HCT116 (cell line): Measurements from ENCODE around the gene FAM151A. TPM values are rescaled to one million over a fixed set of nuclear protein-coding genes. Genes with fewer than 3 reads are reported as not detected.

Source experiments
- ATAC-seq: fragments of 200-7000 bp; cut with Tn5 transposase; 2 replicates; pipeline ENCODE4 v1.9.1; 2020; ENCODE audit warnings: mild to moderate bottlenecking, moderate library complexity
- BruUV-seq: library from RNA; stranded (reverse); fragments of 400-500 nt; replicated peaks from 2 replicates; lab custom pipeline; 2021; lab: Mats Ljungman, UMichigan
- CTCF ChIA-PET: fragments of 300-600 bp; sonication (Branson Sonifier 250); formaldehyde crosslinking; loops from one replicate; lab custom pipeline; 2021; ENCODE audit warnings: antibody characterized with exemption; lab: Charles Lee
- POLR2A ChIA-PET: fragments of 300-600, 350-600 bp; sonication (Branson Sonifier 250); formaldehyde crosslinking; loops from one replicate; lab custom pipeline; 2021; ENCODE audit warnings: antibody characterized with exemption; lab: Charles Lee
- RAD21 ChIA-PET, 2 experiments: fragments of 300-600 bp; sonication (Branson Sonifier 250); formaldehyde crosslinking; loops; one replicate each; lab custom pipeline; 2023; ENCODE audit warnings: low total read pairs in 2 of 2; ENCODE audit not compliant: uncharacterized antibody in 2 of 2, unreplicated experiment in 2 of 2, low non-redundant PET in 1 of 2; lab: Charles Lee
- DNase-seq: peaks from one replicate; pipeline ENCODE4 v3.0.0-alpha.2; 2010; ENCODE audit warnings: low read depth, low spot score
- H2AFZ ChIP-seq: fragments of 200-600 bp; shearing (Covaris generic), sonication (generic); 2 replicates; pipeline ENCODE4 v1.6.1; 2017; ENCODE audit warnings: low read depth, mixed run types, mixed read lengths, antibody characterized with exemption, low read length; ENCODE audit not compliant: poor library complexity, severe bottlenecking
- H3K27ac ChIP-seq: 2 replicates; pipeline ENCODE4 v1.5.1; 2012; ENCODE audit warnings: low read depth, low read length
- H3K27me3 ChIP-seq: fragments of 200-600 bp; sonication (generic); 2 replicates; pipeline ENCODE4 v1.6.1; 2016; ENCODE audit warnings: mixed run types, low read length, mixed read lengths; ENCODE audit not compliant: insufficient read depth
- H3K36me3 ChIP-seq, 2 experiments: fragments of 200-500 bp in 1 of 2; fragments of 200-600 bp in 1 of 2; sonication (Bioruptor generic) in 1 of 2; sonication (generic) in 1 of 2; 2 replicates each; pipeline versions ENCODE4 v1.5.1 to v1.6.1; 2014 to 2016; ENCODE audit warnings: low read length in 2 of 2, inconsistent platforms in 1 of 2, mixed read lengths in 1 of 2, mixed run types in 1 of 2; ENCODE audit not compliant: insufficient read depth in 2 of 2, control insufficient read depth in 1 of 2
- H3K4me1 ChIP-seq, 2 experiments: fragments of 200-600 bp in 1 of 2; sonication (generic) in 1 of 2; 2 replicates each; pipeline versions ENCODE4 v1.5.1 to v1.6.1; 2012 to 2017; ENCODE audit warnings: low read length in 2 of 2, inconsistent platforms in 1 of 2, mild to moderate bottlenecking in 1 of 2, mixed read lengths in 1 of 2, mixed run types in 1 of 2, moderate library complexity in 1 of 2; ENCODE audit not compliant: insufficient read depth in 2 of 2, control insufficient read depth in 1 of 2
- H3K4me2 ChIP-seq: fragments of 200-600 bp; sonication (generic); 2 replicates; pipeline ENCODE4 v1.6.1; 2017; ENCODE audit warnings: mixed run types, low read length, mixed read lengths
- H3K4me3 ChIP-seq, 2 experiments: fragments of 200-600 bp in 1 of 2; sonication (generic) in 1 of 2; replicated peaks in 1 of 2; 2 replicates each; pipeline ENCODE4 v1.5.1; 2011 to 2016; ENCODE audit warnings: low read length in 2 of 2, control low read depth in 1 of 2, low read depth in 1 of 2, mild to moderate bottlenecking in 1 of 2, mixed read lengths in 1 of 2, mixed run types in 1 of 2
- H3K79me2 ChIP-seq: fragments of 200-600 bp; sonication (generic); 2 replicates; pipeline ENCODE4 v1.6.1; 2017; ENCODE audit warnings: mild to moderate bottlenecking, mixed run types, low read length, moderate library complexity, mixed read lengths; ENCODE audit not compliant: insufficient read depth
- H3K9ac ChIP-seq: fragments of 200-600 bp; sonication (generic); 2 replicates; pipeline ENCODE4 v1.6.1; 2016; ENCODE audit warnings: low read length, mixed read lengths
- H3K9me2 ChIP-seq: fragments of 200-600 bp; sonication (generic), shearing (Covaris generic); 2 replicates; pipeline ENCODE4 v1.6.1; 2017; ENCODE audit warnings: mixed run types, mild to moderate bottlenecking, moderate library complexity; ENCODE audit not compliant: insufficient read depth
- H3K9me3 ChIP-seq, 2 experiments: fragments of 200-500 bp in 1 of 2; fragments of 200-600 bp in 1 of 2; sonication (Bioruptor generic) in 1 of 2; sonication (generic) in 1 of 2; 2 replicates each; pipeline ENCODE4 v1.6.1; 2014 to 2017; ENCODE audit warnings: low read length in 2 of 2, mixed read lengths in 2 of 2, inconsistent platforms in 1 of 2, low read depth in 1 of 2, mild to moderate bottlenecking in 1 of 2, mixed run types in 1 of 2, moderate library complexity in 1 of 2; ENCODE audit not compliant: control insufficient read depth in 1 of 2, insufficient read depth in 1 of 2
- H4K20me1 ChIP-seq: fragments of 200-600 bp; sonication (generic), shearing (Covaris generic); 2 replicates; pipeline ENCODE4 v1.6.1; 2017; ENCODE audit warnings: mixed run types, mild to moderate bottlenecking, moderate library complexity; ENCODE audit not compliant: insufficient read depth
- EGR1 ChIP-seq: IDR thresholded peaks from 2 replicates; pipeline ENCODE4 v1.6.1; 2012; ENCODE audit warnings: low read depth
- ELF1 ChIP-seq: IDR thresholded peaks from 2 replicates; pipeline ENCODE4 v1.6.1; 2012; ENCODE audit warnings: low read depth, borderline replicate concordance
- JUND ChIP-seq: IDR thresholded peaks from 2 replicates; pipeline ENCODE4 v1.6.1; 2012
- YY1 ChIP-seq: IDR thresholded peaks from 2 replicates; pipeline ENCODE4 v1.6.1; 2011; ENCODE audit warnings: low read length, low read depth, moderate library complexity, mild to moderate bottlenecking; ENCODE audit not compliant: insufficient replicate concordance; ENCODE audit errors: extremely low read depth
- intact Hi-C: fragments of 100-400 bp; cut with micrococcal nuclease; formaldehyde crosslinking; loops from 2 replicates; pipeline ENCODE4 v1.10.0; 2022
- total RNA-seq: library from RNA; stranded (reverse); gene quantifications from one replicate; pipeline ENCODE4 v1.2.1, GENCODE V29; 2021; ENCODE audit not compliant: unreplicated experiment
- TF ChIP-seq, protein P1 (sequence below), 3 experiments: fragments of 200-600 bp in 1 of 3; sonication (generic) in 1 of 3; IDR thresholded peaks in 2 of 3; conservative IDR thresholded peaks in 1 of 3; 2 replicates each; pipeline ENCODE4 v1.5.1; 2012 to 2017; ENCODE audit warnings: low read depth in 2 of 3, low read length in 2 of 3, antibody characterized with exemption in 1 of 3, borderline replicate concordance in 1 of 3, control low read depth in 1 of 3, mild to moderate bottlenecking in 1 of 3, mixed read lengths in 1 of 3, mixed run types in 1 of 3, moderate library complexity in 1 of 3; ENCODE audit not compliant: insufficient read depth in 1 of 3
- TF ChIP-seq, protein P2 (sequence below): IDR thresholded peaks from 2 replicates; pipeline ENCODE4 v1.6.1; 2012

FAM151A gene
- total RNA-seq, 1 experiment from 2014 or later = not detected

DNA sequence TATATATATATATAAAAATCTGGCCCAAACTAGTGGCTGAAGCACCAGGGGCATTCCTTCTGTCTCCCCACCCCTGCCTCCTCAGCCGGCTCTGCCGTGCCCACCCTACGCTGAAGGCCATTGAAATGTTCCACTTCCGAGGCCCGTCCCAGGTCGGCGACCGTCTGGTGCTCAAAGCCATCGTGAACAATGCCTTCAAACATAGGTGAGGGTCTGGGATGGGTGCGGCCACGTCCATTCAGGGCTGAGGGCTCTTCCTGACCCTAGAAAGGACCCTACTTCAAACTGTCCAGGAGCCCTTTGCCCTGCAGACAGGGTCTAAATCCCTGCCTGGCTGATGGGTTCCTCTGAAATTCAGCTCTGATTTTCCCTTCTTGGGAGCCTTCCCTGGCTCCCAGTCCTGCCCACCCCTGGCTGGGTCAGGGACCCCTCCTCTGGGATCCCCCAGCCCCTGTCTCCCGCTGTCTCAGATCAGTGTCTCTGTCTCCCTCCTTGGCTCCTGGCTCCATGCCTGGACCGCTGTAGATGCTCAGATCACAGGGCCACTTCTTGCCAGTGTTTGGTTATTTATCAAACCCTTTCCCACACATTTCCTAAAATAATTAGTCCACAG lies 24.0 kb downstream of the FAM151A start:
- Histone ChIP-seq H3K79me2 (no peaks in the 10 kb centered on the region), H4K20me1 (no peaks in the 10 kb centered on the region), H3K4me1 (no peaks in the 10 kb centered on the region), H3K9me3 (no peaks in the 10 kb centered on the region), H3K9me2 (no peaks in the 10 kb centered on the region), H3K27ac (no peak overlapping the region), H3K4me3 (no peak overlapping the region), H2AFZ (no peak overlapping the region), H3K9ac (no peak overlapping the region)
- intact Hi-C loops = no loop called here
- ATAC-seq (no peak), DNase-seq (no peak)
- BruUV-seq = no TSS peak
- ChIA-PET CTCF (no interaction called here), RAD21 (no interaction called here)
- TF ChIP-seq YY1 (no peak), ELF1 (no peak), JUND (no peak), EGR1 (no peak)
- TF ChIP-seq, protein P1, sequence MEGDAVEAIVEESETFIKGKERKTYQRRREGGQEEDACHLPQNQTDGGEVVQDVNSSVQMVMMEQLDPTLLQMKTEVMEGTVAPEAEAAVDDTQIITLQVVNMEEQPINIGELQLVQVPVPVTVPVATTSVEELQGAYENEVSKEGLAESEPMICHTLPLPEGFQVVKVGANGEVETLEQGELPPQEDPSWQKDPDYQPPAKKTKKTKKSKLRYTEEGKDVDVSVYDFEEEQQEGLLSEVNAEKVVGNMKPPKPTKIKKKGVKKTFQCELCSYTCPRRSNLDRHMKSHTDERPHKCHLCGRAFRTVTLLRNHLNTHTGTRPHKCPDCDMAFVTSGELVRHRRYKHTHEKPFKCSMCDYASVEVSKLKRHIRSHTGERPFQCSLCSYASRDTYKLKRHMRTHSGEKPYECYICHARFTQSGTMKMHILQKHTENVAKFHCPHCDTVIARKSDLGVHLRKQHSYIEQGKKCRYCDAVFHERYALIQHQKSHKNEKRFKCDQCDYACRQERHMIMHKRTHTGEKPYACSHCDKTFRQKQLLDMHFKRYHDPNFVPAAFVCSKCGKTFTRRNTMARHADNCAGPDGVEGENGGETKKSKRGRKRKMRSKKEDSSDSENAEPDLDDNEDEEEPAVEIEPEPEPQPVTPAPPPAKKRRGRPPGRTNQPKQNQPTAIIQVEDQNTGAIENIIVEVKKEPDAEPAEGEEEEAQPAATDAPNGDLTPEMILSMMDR (IDR thresholded peaks at IDR 0.05 in 2 of 3, conservative IDR thresholded peaks at IDR 0.05 in 1 of 3; ENCODE audit: borderline replicate concordance in 1 of 3, insufficient read depth in 1 of 3, low read depth in 2 of 3, low read length in 2 of 3) = no peak
- TF ChIP-seq, protein P2, sequence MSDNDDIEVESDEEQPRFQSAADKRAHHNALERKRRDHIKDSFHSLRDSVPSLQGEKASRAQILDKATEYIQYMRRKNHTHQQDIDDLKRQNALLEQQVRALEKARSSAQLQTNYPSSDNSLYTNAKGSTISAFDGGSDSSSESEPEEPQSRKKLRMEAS = no peak
- TF ChIP-seq, all 23 proteins: peak for 0
- POLR2A ChIA-PET = no interaction called here
- no peaks in the 10 kb centered on the region for H3K27me3 ChIP-seq
- H3K4me2 ChIP-seq = no peak overlapping the region
- H3K36me3 ChIP-seq = peaks cover 3 to 11% of the 10 kb centered on the region in 2 experiments; a peak in 3 of 4 replicates
